HG03095 (cell line): ENCODE results near the gene MARCHF7.
"Not testable (repeated sequence)": the region's sequence is repeated elsewhere in the genome, so short reads cannot be mapped to it uniquely, and the experiment has no call there.

Experiments used
- ATAC-seq: cut with Tn5 transposase; IDR thresholded peaks from one replicate; pipeline ENCODE4 v1.9.1; 2021; ENCODE audit warnings: moderate library complexity; ENCODE audit not compliant: unreplicated experiment

The MARCHF7 gene

GRCh38 chr2:159712143-159712928, at the start of gene MARCHF7:
Gene MARCHF7 (plus strand): TSS chr2:159712506. CDS start chr2:159729023, 16,517 bp downstream.
- peak; percentile 91 for ATAC-seq

- ATAC-seq, result not testable (repeated sequence)
Measured at GRCh38 chr2:159667423-159667822, 44.9 kb upstream of the MARCHF7 start.

- ATAC-seq, result no peak
Measured at GRCh38 chr2:159671047-159671446, 41.3 kb upstream of the MARCHF7 start.

GRCh38 chr2:159677654-159678053, 34.7 kb upstream of the MARCHF7 start:
- no peak for ATAC-seq

- ATAC-seq, result no peak
Measured at GRCh38 chr2:159680692-159681091, 31.6 kb upstream of the MARCHF7 start.

GRCh38 chr2:159683817-159684216, 28.5 kb upstream of the MARCHF7 start:
- ATAC-seq, result no peak

GRCh38 chr2:159684796-159685195, 27.5 kb upstream of the MARCHF7 start:
- ATAC-seq, result no peak

GRCh38 chr2:159694500-159695040, 17.7 kb upstream of the MARCHF7 start:
- ATAC-seq, result no peak

GRCh38 chr2:159695795-159696448, 16.4 kb upstream of the MARCHF7 start:
- ATAC-seq, result no peak

- no peak for ATAC-seq
Measured at GRCh38 chr2:159703491-159703890, 8.8 kb upstream of the MARCHF7 start.

- ATAC-seq, result no peak
Measured at GRCh38 chr2:159706385-159706980, 5.8 kb upstream of the MARCHF7 start.

- ATAC-seq, result no peak
Measured at GRCh38 chr2:159708066-159708760, 4.1 kb upstream of the MARCHF7 start.

- ATAC-seq, result no peak
Measured at GRCh38 chr2:159710601-159711180, 1.6 kb upstream of the MARCHF7 start.

GRCh38 chr2:159711562-159712142, 654 bp upstream of the MARCHF7 start:
- ATAC-seq, result no peak

GRCh38 chr2:159712929-159713420, 669 bp downstream of the MARCHF7 start:
- peak; percentile 3 for ATAC-seq

- no peak for ATAC-seq
Measured at GRCh38 chr2:159713631-159714246, 1.4 kb downstream of the MARCHF7 start.

- no peak for ATAC-seq
Measured at GRCh38 chr2:159714247-159714930, 2.1 kb downstream of the MARCHF7 start.

- no peak for ATAC-seq
Measured at GRCh38 chr2:159715451-159715850, 3.1 kb downstream of the MARCHF7 start.

GRCh38 chr2:159716409-159716808, 4.1 kb downstream of the MARCHF7 start:
- not testable (repeated sequence) for ATAC-seq
